Epithelial cell of proximal tubule (primary cell): ENCODE data around the gene PROZ. TPM values are rescaled to one million over a fixed set of nuclear protein-coding genes. Genes with fewer than 3 reads are reported as not detected.
"Not testable (repeated sequence)": the region's sequence is repeated elsewhere in the genome, so short reads cannot be mapped to it uniquely, and the experiment has no call there.

Experiments used
- DNase-seq: peaks from one replicate; pipeline ENCODE4 v3.0.0-alpha.2; 2011; ENCODE audit warnings: low read depth
- H3K4me3 ChIP-seq: 2 replicates; pipeline ENCODE4 v1.5.1; 2011; ENCODE audit warnings: low read depth, mild to moderate bottlenecking, low read length
- CTCF ChIP-seq: conservative IDR thresholded peaks from 2 replicates; pipeline ENCODE4 v1.5.1; 2012; ENCODE audit warnings: low read depth, mild to moderate bottlenecking, low read length
- total RNA-seq: library from RNA; depleted of rRNA; stranded (reverse); fragments of >200 nt; gene quantifications from 2 replicates; pipeline ENCODE4 v1.2.3, GENCODE V29; 2015

PROZ gene
- total RNA-seq, 1 donor from 2014 or later, result not detected

DNA sequence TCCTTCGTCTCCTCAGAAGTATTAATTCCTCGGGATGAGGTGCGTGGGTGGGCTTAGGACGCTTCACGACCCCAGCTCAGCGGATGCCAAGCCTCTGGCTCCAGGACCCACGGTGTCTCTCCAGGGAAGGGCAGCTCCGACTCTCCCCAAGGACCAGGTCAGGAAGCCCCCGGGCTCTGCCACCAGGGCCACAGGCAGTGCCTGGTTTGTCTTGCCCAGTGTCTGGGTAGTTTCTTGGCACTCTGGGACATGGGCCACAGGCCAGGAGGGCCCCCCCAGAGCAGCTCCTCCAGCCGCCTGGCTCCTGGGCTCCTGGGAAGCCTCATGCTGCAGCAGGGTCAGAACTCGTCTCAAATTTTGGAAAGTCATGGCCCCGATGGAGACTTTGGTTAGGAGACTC is 2.5 kb downstream of the PROZ start:
- H3K4me3 ChIP-seq, result no peak overlapping the region

GRCh38 chr13:113161433-113161832 is 3.0 kb downstream of the PROZ start:
- H3K4me3 ChIP-seq, result no peak overlapping the region
- DNase-seq, result no peak
- no peak for TF ChIP-seq CTCF

More for the DNA sequence above, 2.5 kb downstream of the PROZ start:
- no peak for TF ChIP-seq CTCF
- no peak for DNase-seq

- H3K4me3 ChIP-seq, DNase-seq: not testable (repeated sequence)
These were observed 3.5 kb downstream of the PROZ start for GRCh38 chr13:113161975-113162374.

- no peak overlapping the region for H3K4me3 ChIP-seq
- DNase-seq, result no peak
- TF ChIP-seq CTCF, result no peak
These were observed 4.6 kb downstream of the PROZ start for GRCh38 chr13:113162783-113163685.

DNA sequence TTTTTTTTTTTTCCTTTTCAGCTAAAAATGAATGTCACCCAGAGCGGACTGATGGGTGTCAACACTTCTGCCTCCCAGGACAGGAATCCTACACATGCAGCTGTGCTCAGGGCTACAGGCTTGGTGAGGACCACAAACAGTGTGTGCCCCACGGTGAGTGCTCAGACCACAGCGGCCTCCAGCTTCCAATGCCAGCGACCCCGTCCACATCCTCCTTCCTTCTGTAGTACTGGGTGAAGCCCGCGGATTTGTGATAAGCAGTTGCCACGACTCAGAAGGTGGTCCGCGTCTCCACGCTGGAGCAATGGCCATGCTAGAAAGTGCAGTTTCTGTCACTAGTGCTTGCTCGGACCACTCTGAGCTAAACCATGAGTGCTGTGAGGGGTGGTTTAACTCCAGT is 6.0 kb downstream of the PROZ start:
- TF ChIP-seq CTCF, result no peak
- no peak for DNase-seq
- H3K4me3 ChIP-seq, result no peak overlapping the region

GRCh38 chr13:113166266-113166665 is 7.8 kb downstream of the PROZ start:
- DNase-seq, result no peak
- no peak for TF ChIP-seq CTCF
- no peak overlapping the region for H3K4me3 ChIP-seq

DNA sequence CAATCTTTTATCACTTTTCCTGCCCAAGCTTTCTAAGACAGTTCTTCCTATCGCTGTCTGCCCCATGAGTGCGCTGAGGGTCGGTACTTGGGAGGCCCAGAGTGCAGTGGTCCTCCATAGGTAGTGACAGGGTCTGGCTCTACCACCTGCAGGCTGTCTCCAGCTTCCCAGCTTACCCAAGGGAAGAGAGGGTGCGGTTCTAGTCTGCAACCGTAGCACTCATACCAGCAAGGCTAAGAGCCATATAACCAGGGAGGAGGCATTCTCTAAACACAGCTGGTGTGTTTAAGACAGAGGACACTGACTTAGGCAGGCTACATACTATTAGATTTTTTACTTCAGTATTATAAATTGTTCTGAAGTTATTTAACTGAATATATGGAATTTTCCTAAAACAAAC is 8.2 kb downstream of the PROZ start:
- DNase-seq, result no peak
- no peak for TF ChIP-seq CTCF
- no peak overlapping the region for H3K4me3 ChIP-seq
